Anterior cingulate cortex (tissue), 58 donors: ENCODE measurements around the gene CACNA2D2.

Experiments used
- DNase-seq, 58 donors: peaks; one replicate each; lab custom pipeline; 2025; lab: John Stamatoyannopoulos, UW

Gene CACNA2D2

DNA sequence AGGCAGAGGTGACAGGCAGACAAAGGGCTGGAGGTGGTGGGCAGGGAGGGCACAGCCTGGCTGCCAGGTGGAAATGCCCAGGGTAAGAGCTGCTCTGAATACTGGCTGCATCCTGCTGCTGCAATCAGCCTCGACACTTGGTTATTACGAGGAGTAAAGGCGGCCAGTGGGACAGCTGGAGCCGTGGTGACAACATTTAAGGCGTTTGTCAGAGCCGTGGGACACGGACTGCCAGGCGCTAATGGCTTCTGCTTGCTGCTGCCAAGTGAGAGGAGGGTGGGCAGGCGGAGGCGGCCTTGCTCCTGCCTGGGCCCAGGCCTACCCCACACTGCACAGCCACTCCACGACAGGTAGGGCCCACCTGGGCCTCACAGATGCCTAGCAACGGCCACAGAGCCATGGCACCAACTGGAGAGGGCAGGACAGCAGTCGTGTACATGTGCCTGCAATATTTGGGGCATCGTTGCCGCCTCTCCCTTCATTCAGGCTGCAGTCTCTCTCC is 94.9 kb downstream of the CACNA2D2 start:
- DNase-seq: peak in 1 of 58 donors; percentile 10

DNA sequence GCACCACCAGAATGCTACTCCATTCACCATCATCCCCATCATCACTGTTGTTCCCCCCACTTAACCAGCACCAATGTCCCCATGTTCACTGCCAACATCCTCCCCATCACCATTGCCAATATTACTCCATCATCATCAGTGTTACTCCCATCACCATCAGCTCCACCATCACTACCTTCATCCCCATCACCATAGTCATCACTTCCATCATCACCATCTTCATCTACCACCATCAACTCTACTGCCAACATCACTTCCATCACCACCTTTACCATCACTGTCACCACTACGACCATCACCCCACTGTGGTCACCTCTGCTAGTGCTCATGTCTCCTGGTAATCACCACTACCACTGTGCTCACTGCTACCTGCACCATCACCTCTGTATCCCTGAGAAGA is 96.9 kb downstream of the CACNA2D2 start:
- DNase-seq: no peak

DNA sequence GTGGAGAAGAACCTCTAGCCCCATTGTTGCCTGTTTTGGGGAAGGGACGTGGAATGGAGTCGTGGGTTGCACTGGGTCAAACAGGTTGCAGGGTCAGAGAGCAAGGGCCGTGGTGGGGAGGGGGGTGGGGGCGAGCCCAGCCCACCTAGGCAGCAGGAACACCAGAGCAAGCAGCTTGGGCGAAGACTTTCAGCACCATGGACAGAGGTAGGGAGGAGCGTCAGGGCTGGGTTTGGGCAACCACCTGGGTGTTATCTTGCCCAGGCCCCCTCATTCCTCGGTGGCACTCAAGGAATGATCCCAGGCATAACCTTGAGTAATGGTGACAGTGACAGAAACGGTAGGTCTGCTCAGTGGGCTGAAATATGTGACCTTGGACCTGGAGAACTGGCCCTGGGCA is 98.2 kb downstream of the CACNA2D2 start:
- DNase-seq: no peak

DNA sequence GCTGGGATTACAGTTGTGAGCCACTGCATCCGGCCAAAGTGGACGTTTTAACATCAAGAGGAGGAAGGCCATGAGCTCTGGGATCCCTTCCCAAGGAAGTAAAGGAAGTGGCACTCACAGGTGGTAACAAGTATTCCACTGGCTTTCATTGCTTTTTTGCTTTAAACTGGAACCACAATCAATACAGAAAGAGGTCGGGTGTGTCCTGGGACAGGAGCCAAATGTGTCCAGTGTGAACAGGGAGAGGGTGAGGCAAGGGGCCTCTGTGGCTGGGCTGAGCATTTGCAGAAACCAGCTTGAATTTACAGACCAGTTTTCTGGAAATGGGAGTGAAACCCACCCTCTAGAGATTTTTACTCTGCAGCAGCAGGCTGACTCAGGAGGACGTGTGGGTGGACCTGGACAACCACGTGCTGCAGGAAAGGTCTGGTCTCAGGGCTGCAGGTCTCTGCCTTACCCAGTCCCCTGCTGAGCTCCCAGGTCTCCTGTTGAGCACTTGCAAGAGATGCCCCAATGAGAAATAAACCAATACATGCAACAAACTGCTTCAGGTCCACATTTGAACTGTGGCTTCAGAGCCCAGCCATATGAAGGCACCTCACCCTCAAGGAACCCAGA is 101.3 kb downstream of the CACNA2D2 start:
- no peak for DNase-seq

DNA sequence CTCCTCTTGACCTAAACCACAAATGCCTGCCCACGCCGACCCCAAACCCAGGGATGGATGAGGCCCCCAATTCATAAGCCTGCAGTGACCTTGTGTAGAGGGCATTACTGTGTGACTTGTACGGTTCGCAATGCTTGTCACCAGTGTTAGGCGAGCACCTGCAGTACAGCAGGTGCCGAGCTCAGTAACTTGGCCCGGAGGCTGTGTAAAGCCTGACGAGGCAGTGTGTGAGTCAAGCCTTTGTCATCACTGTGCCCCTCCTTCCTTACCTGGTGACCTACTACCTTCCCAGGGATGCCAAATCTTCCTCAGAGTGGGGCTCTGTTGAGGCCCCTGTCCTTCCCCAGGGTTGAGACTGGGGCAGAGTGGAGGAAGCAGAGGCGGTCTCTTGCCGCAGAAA is 106.9 kb downstream of the CACNA2D2 start:
- no peak for DNase-seq

DNA sequence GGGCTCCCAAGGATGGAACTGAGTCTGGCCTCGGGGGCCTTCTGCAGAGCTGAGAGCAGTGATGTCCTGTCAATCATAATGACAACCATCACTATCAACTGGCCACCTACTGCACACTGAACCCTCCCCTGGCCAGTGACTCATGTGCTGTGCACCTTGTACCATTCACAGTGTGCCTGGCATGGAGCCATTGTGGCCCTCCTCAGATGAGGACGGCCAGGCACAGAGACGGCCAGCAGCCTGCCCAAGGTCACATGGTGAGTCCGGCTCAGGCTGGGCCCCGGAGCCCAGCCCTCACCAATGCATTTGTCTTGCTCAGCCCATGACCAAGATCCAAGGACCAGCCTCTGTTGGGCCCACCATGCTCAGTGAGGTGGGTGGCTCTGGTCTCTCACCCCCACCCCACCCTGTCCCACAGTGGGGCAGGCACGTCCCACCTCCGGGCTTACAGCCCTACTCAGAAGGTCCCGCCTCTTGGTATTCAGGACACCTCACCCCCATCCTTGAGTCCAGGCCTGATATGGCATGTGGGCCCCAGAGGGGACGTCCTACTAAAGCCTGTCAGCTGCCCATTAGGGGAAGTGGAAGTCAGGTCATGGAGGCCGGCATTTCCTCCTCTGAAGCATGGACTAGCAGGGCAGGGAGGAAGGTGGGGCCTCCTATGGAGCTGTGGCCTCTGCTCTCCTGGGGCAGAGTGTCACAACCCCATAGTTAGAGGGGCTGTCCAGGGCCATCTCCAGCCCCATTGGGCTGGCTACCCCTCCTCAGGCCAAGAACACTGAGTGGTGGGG is 108.2 kb downstream of the CACNA2D2 start:
- DNase-seq: no peak

DNA sequence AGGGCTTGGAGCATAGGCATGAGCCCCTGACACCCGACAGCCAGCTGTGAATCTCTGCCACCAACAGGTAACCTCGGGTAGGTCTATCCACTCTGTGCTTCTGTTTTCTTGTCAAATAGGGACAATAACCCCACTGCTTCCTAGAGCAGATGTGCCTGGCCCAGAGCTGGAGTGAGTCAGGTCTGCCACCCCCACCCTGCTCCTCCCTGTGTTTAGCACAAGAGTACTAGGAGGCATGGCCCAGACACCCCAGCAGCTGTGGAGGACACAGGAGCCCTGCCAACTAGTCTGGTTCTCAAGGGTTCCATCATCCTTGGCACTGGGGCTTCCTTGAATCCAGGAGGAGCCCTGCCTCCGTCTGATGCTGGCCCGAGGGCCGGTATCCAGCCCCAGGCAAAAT is 110.4 kb downstream of the CACNA2D2 start:
- no peak for DNase-seq

DNA sequence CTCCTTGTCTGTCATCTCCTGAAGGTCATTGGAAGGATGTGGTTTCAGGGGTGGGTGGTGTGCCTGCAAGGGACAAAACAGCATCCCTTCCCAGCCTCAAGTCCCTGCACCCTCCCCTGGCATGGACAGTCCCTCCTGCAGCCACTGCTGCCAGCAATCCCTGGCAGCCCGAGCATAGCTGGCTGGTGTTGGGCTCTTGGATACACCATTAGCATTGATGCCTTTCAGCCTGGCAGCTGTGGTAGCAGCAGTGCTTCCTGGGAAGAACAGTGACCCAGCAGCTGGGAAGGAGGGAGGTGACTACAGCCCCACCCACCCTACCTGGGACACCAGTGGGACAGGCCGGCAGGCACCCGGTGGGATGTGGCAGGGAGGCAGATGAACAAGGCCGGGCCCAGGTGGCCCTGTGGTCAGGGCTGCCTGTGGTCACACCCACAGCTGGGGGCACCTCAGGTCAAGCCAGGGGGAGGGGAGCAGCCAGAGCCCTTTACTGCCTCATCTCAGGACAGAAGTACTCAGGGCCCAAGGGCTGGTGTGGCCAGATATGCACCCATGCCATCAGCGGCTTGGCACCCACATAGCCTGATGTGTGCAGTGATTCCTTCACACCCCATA is 111.2 kb downstream of the CACNA2D2 start:
- DNase-seq: peak in 30 of 58 donors; percentile 4 to 48 (median 16)

DNA sequence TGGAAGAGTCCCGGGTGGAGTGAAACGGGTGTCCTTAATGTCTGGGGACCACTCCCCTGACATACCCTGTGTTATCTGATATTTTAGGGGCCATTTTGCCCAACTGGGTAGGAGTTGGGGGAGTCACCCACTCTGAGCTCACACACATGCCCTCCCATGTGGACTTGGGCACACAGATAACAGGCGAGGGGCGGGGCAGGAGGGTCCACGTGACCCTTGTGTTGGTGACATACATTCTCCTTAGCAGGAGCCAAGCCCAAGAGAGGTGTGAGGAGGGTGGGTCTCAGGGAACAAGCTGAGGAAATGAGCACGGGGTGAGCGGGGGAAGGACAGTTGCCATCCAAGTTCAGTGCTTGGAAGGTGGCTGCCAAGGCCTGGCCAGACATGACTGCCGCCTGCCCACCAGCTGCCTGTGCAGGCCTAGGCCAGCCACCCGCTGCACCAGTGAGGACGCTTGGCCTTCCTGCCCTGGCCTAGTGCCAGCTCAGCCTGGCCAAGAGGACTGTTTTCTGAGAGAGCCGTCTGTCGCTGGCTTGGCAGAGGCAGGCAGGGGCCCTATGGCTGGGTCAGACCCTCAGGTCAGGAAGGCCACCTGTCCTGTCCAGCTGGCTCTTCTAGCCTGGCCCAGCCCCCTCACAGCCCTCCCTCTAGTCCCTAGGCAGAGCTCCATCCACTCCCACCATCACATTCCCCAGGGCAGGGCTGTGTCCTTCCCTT is 112.8 kb downstream of the CACNA2D2 start:
- peak in 47 of 58 donors; percentile 3 to 65 (median 28) for DNase-seq

DNA sequence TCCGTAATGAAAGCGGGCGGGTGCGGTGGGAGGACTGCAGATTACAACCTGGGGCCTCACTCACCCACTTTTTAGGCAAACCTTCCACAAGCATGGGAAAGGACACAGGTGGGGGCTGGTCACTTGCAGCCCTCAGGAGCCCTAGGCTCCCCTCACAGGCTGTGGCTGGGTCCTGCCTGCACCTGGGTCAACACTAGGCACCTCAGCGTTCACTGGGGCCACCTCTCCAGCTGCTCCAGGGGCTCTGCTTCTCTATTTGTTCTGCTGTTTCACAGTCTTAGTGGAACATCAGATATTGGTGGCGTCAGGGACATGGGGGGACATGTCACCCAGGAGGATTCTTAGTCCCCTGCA is 114.0 kb downstream of the CACNA2D2 start:
- DNase-seq: no peak

DNA sequence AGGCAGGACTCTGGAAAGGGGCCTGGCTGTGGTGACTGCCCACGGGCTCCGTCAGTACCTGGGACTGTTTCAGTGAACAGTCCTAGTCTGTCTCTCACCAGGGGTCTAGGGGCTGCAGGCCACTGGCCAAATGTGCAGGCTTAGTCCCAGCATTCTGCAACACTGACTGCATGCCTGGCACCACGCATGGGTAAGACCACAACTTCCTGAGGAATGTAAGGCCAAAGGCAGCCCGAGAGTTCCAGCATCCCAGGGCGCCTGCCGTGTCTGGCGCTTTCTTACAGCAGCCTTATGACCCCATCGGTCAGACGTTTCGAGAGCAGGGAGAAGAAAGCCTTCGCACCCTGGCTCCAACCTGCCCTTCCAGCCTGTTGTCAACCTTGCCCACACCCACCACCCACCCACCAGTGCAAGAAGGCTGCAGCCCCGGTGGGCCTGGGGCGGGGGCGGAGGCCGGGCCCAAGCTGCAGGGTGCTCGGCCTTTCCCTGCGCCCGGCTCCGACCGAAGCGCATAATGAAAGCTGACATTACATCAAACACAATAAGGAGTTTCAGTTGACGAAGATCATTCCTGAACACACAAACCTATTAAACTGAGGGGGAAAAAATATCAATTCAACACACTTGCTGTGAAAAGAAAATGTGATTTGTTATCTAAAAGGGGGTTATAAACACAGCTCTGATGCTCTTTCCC is 114.6 kb downstream of the CACNA2D2 start:
- DNase-seq: no peak

DNA sequence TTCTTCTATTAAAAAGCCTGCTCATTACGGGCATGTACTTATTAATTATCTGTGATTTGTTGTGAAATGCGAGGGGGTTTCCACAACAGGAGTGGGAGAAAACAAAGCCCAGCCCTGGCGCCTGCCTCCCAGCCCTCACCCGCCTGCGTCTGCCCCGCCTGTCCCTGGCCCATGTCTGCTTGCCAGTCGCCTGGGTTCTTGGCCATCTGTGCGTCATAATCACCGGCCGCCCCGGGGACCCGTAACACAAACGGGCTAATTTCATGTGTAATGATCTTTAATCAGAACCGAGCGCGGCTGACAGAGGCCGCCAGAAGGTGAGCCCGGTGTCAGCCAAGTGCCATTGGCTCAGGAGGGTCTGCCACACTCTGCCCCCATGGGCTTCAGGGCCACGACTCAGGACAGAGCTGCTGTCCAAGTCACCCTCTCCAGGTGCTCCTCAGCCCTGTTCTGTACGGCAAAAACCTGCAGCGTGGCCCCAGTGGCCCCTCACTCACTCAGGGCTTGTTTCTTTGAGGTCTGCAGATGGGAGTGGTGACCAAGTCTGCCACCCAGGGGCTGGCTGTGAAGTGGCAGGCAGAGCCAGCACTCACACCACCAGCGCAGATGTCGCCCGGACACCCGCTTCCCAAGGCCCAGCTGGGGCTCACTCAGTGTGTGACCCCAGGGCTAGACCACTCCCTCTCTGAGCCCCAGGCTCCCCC is 115.3 kb downstream of the CACNA2D2 start:
- DNase-seq: peak in 7 of 58 donors; percentile 2 to 25 (median 9)

DNA sequence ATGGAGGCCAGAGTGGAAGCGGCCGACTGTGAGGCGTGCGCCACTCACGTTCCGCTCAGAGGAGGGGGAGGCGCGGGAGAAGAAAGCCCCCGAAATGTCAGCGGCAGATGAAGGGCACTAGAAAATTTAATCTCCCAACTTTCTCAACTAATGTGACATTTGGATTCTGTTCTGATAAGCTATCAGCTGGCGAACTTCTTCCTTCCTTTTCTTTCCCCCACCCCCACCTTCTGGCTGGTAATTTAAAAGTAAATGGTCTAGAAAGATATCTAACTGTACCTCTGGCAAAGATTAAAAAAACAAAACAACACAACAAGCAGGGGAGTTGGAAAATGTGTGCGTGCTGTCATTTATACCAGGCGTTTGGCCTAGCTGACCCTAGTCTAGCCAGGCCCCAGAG is 117.7 kb downstream of the CACNA2D2 start:
- no peak for DNase-seq

DNA sequence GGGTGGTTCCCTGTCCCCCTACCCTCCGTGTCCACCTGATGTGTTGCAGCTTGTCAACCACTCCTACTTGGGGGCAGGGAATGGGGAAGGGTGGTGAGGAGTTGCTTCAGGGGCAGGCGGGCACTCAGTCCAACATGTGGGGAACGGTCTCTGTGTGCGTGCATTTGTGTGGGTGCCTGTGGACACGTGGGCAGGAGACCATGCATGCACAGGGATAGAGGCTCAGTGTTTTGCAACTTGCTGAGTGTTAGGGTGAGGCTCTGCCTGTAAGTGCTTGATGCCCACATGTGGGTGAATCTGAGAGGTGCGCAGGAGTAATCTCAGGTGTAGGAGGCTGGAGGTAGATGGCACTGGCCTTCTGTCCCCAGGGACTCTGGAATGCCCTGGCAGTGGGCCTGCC is 119.7 kb downstream of the CACNA2D2 start:
- DNase-seq: no peak

DNA sequence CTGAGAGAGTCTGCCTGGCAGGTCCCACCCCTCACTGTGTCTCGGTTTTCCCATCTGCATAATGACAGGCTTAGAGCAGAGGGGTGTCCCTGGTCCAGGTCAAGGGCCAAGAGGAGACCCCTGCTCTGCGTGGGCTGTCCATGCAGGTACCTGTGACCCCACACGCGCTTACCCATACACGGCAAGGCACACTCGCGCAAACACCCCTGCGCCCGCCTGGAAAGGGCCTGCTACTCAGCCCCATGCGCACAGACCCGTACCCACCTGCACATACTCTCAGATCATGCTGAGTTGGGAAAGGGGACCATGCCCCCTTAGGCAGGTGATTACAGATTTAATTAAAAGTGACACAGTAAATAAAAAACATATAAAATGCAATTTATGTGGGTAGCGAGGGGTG is 120.7 kb downstream of the CACNA2D2 start:
- DNase-seq: no peak

DNA sequence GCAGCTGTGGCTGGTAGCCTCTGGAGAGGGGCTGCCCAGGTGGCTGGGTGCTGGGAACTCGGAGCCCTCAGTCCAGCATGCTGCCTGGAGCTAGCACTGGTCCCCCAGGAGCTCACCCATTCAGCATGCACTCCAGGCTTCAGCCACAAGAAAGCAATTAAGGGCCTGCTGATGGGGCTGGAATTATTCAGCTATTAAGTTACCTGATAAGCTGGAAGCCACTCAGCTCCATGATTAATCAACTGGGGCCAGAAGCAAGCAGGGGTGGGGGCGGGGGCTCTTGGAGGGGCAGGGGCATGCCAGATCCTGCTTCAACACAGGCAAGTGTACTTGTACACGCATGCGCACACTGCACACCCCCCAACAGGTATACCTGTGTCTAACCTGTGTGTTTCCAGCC is 122.1 kb downstream of the CACNA2D2 start:
- DNase-seq: no peak

DNA sequence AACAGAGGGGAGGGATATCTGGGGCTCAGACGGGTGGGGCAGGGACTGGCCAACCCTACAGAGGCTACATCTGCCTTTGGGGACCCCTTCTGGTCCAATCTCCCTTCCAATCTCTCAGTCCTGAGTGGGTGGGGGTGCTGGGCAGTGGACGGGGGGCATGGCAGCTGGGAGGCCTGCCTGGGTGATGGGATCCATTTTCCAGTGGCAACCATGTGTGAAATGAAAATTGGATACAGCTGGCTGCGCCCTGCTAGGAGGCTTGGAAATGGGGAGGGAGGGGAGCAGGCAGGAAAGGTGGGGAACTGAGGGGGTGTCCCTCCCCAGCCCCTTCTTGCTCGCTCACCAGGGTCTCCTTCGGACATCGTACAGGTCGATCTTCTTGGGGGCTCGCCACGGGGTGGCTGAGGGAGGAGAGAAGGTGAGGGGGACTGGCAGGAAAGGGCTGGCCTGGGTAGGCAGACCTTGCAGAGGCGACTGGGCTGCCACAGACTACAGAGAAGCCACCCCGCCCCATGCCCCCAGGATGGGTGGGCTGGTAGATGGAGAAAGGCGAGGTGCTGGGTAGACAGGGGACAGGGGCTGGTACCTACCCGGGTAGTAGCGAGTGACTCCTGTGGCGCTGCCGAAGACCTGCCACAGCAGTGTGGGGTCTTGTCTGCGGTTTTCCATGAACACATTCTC is 122.9 kb downstream of the CACNA2D2 start:
- no peak for DNase-seq

DNA sequence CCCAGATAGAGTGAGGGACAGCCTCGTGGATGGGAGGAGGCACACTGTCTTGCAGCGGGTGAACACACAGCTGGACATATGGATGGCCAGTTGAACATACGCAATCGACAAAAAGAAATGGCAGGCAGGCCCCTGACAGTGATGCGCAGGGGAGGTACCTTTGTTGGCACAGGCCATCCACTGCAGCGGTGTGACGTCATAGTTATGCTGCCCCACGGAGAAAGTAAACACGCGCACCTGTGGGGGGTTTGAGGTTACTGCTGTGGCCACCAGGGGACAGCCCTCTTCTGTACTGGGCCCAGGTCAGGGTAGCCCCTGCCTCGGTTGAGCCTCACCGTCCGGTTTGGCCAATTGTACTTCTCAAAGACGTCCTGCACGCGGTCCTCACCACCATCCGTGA is 124.7 kb downstream of the CACNA2D2 start:
- no peak for DNase-seq

DNA sequence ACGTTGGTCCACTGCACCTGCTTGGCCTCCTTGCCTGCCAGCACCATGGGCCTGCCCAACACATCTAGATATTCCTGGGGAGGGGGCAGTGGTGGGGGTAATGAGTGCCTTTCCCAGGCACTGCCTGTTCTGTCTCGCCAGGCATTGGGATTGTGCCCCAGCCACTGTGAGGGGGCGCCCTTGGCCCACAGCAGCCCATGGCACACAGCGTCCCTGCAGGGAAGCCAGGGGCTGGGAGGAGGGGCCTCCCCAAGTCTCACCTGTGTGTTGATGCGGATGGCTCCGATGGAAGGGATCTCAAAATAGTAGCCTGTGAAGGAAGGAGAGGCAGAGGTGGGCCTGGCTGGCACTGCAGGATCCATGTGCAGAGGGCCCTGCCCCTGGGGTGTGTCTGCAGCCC is 125.4 kb downstream of the CACNA2D2 start:
- DNase-seq: no peak
